Keratinocyte (primary cell): ENCODE results near the gene ADAMTSL4.
"Not testable (repeated sequence)": the region's sequence is repeated elsewhere in the genome, so short reads cannot be mapped to it uniquely, and the experiment has no call there.

Experiments
- EZH2 ChIP-seq: IDR thresholded peaks from one replicate; pipeline ENCODE4 v1.6.1; 2012; ENCODE audit warnings: inconsistent platforms, mild to moderate bottlenecking, low read length, moderate library complexity
- TF ChIP-seq, protein P1 (sequence below), 3 experiments: IDR thresholded peaks in 1 of 3; conservative IDR thresholded peaks in 1 of 3; optimal IDR thresholded peaks in 1 of 3; 2 replicates in 2 of 3; 3 replicates in 1 of 3; pipeline versions ENCODE3 to v1.5.1; 2011; ENCODE audit warnings: low read length in 3 of 3, mild to moderate bottlenecking in 3 of 3, moderate library complexity in 2 of 3, control low read depth in 1 of 3, inconsistent platforms in 1 of 3; ENCODE audit not compliant: insufficient read depth in 2 of 3; ENCODE audit errors: extremely low read depth in 1 of 3

DNA sequence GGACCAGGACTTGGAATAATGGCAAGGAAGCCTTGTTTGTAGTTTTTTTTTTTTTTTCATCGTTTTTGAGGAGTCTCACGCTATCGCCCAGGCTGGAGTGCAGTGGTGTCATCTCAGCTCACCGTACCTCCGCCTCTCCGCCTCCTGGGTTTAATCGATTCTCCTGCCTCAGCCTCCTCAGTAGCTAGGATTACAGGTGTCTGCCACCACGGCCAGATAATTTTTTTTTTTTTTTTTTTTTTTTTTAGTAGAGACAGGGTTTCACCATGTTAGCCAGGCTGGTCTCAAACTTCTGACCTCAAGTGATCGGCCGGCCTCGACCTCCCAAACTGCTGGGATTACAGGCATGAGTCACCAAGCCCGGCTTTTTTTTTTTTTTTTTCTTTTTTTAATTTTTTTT, 53.2 kb downstream of the ADAMTSL4 start:
- TF ChIP-seq, protein P1, sequence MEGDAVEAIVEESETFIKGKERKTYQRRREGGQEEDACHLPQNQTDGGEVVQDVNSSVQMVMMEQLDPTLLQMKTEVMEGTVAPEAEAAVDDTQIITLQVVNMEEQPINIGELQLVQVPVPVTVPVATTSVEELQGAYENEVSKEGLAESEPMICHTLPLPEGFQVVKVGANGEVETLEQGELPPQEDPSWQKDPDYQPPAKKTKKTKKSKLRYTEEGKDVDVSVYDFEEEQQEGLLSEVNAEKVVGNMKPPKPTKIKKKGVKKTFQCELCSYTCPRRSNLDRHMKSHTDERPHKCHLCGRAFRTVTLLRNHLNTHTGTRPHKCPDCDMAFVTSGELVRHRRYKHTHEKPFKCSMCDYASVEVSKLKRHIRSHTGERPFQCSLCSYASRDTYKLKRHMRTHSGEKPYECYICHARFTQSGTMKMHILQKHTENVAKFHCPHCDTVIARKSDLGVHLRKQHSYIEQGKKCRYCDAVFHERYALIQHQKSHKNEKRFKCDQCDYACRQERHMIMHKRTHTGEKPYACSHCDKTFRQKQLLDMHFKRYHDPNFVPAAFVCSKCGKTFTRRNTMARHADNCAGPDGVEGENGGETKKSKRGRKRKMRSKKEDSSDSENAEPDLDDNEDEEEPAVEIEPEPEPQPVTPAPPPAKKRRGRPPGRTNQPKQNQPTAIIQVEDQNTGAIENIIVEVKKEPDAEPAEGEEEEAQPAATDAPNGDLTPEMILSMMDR (optimal IDR thresholded peaks at IDR 0.05 in 1 of 3, IDR thresholded peaks at IDR 0.05 in 1 of 3, conservative IDR thresholded peaks at IDR 0.05 in 1 of 3; ENCODE audit: extremely low read depth in 1 of 3, insufficient read depth in 2 of 3, low read length in 3 of 3), result not testable (repeated sequence)
- not testable (repeated sequence) for TF ChIP-seq EZH2
